Stimulated activated CD4-positive, alpha-beta T cell treated with anti-CD3 and anti-CD28 coated beads, TNF-alpha, amount 100 ng/mL, for 4 hours (primary cell): ENCODE data around the gene ACP6.
A peak's percentile ranks its signal among the peaks of the same experiment; 100 is the strongest.

Source experiments
- DNase-seq, 3 experiments: peaks; one replicate each; pipeline ENCODE4 v3.0.0-alpha.2; 2020; ENCODE audit warnings: low read depth in 3 of 3

Gene ACP6

DNA sequence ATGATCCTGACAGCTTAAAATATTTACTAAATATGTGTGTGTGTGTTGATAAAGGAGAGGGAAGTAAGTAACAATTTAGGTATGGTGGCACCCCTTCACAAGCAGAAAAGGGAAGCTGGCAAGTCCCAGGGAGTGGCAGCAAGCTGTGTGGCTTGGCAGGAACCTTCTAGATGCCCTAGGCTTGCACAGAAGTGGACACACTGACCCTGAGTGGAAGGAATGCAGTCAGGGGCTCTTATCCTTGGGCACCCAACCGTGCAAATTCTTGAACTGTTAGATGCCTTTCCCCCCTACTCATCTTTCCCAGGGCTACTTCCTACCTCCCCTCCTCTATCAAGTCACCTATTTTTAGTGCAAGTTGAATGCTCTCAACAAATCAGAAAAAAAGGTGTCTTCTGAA is 18.9 kb downstream of the ACP6 start:
- DNase-seq, result no peak

DNA sequence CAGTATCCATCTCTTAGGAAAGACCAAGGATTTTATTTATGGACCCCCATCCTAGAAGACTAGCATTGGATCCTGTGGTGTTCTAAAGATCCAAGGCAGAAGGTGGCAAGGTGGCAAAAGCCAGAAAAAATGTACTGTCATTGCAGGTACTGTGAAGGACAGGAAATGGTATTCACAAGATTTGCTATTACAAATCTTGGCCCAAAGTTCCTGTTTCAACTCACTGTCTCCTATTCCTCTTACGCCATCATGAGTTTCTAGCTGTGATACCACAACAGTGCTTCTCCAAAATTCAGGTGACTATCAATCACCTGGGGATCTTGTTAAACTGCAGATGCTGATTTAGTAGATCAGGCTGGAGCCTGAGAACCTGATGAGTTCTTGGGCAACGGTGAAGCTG is 21.4 kb downstream of the ACP6 start:
- no peak for DNase-seq

DNA sequence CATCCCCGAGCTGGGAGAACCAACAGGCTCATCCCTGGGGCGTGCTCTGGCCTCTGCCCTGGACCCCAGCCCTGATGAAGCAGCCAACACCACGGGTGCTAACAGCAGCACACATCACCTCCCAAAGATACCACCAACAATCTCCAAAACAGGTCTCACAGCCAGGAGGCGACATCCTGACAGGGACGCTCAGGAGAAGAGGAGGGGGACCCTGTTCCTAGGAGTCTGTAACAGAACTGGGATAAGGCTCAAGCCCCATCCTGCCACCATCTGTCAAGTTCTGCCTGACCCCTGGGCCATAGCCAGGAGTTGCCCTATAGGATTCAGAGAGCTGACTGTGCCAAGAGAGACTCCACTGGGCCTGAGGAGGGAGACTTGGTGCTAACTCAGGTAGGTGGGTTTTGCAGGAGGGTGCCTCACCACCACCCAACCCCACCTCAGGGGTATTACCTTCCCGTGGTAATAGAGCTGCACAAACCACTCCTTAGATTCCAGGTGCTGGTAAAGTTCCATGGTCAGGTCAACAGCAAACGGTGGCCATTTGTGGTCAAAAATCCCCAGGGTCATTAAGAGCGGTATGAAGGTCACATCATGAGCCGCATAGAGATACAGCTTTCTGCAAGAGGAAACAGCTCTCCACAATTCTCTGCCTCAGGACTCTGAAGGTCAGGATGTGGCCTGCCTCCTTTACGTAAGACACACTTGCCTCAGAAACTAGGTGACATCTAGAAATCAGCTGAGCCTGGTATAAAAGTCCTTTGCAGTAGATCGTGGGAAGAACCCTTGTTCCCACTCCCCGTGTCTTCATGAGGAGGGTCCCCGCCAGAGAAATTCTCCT is 22.3 kb downstream of the ACP6 start:
- DNase-seq, result no peak

DNA sequence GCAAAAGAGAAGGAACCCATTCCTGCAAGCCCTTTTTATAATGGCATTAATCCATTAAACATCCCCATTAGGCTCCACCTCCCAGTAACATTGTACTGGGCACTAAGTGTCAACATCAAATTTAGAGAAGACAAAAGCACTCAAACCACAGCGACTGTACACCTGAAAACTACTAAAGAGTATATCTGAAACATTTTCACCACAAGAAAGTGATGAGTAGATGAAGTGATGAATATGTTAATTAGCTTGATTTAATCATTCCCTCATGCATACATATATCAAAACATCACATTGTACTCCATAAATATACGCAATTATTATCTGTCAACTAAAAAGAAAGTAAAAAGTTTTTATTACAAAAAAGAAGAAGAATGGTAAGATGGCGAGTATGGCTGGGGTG is 26.4 kb downstream of the ACP6 start:
- DNase-seq, result no peak

DNA sequence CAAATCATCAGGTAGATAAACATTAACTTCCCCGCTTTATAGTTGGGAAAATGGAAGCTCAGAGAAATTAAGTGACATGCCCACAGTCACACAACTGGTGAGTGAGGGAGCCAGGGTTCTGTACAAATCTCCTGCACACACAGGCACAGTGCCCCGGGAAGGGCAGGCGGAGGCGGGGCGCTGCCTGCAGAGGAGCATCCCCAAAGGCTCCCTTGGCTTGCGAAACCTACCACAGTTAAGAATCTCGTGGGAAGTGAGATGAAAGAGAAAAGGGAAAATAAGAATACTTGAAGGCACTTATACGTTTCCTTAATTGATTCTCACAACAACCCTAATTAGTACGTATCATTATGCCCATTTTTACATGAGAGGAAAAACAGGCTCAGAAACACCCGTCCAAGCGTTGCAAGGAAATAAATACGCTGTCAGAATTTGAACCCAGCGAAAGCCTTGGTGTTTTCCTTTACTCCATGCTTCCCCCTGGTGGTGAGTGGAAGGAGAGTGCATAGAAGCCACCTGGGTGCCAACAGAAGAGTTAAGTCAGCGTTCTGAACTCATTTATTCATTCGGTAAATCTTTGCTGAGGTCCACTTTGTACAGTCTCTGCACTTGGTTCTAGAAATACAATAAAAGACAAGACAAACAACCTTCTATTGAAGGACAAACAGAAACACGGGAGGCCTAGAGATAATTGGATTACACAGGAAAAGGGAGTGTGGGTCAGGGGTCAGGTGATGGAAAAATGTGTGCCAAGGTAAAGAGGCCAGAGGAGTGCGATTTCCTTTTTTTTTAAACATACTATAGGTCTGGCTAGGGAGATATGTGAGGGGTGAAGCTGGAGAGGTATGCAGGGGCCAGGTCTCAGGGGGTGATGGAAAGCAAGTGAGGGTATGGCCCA is 28.4 kb downstream of the ACP6 start:
- peak in 1 of 3 experiments; percentile 41 for DNase-seq

DNA sequence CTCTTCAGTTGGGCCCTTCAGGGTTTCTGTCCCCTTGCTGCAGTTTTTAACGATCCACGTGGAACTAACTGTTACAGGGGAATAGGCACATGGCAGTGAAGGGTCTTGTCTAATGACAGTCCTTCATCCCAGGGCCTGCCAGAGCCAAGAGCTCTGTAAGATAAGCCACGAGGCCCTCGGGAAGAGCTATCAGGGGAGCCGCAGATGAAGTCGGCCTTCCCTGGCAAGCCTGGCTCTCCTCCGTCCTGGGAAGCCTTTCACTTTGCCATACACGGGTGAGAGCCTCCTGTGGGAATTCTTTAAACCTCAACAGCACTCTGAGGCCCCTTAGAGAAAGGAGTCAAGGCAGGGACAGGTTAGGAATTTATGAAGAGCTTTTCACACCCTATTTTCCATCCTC is 29.0 kb downstream of the ACP6 start:
- no peak for DNase-seq

DNA sequence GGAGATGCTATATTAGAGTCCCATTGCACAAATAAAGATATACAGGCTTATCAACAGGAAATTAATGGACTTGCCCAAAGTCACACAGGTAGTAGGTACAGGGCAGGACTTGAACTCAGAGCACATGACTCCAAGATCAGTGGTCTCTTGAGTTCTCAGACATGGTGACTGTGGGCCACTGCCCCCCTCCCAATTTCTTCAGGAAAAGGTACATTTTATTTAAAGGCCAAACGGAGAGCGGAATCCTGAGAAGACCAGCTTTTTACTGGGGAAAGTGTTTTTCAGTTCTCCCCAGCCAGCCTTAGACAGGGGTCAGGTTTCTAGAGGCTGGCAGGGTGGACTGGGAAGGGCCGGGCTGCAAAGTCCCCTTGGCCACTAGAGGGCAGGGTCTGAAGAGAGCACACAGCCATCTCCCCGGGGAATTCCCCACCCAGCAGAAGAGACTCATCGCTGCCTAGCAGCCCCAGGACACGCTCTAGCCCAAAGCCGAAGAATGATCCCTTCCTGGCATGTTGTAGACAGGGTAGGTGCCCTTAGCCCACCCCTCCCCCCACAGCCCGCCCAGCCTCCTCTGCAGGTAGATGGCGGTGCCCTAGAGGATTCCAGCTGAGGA is 29.7 kb downstream of the ACP6 start:
- DNase-seq, result peak; percentile 50 to 67 (median 60)

DNA sequence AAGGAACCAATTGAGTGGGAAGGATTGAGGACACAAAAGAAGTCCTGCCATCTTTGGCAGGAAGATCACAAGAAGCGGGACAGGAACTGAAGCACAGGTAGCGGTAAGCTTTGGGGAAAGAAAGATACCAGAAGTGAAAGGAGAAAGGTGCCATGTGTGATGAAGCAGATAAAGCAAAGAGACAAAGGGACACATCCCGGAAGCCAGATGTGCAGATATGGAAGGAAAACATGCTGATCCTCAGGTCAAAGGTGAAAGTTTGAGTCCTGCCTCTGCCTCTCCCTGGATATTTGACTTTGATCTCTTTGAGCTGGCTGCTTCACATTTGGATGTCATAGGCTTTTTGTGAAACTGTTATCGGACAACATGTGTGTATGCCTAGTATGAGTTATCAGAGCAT is 34.0 kb downstream of the ACP6 start:
- no peak for DNase-seq

DNA sequence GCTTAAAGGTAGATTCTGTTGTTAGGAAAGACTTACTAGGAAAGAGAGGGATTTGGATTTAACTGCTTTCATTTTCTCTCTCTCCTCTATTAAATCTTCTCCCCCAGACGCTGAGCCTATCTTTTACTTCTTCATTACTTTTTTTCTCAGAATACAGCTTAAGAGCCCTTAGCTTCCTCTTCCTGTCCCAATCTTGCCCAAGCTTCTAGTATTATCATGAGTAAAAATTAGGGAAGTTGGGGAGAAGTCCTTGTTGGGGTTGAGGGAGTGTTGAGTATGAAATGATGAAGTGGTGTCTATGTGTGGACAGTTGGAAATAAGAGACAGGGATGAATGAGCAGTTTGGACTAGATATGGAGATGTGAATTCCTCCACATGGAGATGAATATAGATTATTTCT is 35.0 kb downstream of the ACP6 start:
- DNase-seq, result no peak

DNA sequence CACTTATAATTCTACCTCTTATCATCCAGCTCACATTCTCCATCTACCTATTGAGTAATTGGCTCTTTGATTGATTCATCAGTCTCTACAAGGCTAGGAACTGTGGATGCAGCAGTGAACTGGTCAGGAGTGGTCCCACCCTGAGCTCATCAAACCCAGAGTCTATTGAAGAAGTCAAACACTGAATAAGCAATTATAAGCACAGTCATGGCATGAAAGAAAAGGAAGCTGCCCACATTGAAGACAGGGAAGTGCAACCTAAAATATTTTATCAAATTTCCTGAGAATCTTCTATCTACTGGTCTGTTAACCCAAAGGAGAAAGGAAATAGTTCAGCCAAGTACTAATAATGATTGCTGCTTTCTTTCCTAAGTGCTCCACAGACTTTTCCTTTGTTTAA is 35.7 kb downstream of the ACP6 start:
- DNase-seq, result no peak

DNA sequence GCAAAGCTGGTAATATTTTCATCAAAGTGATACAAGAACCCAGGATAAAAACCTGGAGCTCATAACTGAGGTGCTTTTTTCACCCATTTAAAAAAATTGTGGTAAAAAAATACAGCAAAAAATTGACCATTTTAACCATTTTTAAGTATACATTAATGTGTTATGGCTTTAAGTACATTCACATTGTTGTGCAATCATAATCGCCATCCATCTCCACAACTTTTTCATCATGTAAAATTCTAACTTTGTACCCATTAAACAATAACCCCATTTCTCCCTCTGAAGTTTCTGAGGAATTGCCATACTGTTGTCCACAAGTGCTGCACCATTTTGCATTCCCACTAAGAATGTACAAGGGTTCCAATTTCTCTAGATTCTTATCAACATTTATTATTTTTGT is 36.6 kb downstream of the ACP6 start:
- DNase-seq, result no peak

DNA sequence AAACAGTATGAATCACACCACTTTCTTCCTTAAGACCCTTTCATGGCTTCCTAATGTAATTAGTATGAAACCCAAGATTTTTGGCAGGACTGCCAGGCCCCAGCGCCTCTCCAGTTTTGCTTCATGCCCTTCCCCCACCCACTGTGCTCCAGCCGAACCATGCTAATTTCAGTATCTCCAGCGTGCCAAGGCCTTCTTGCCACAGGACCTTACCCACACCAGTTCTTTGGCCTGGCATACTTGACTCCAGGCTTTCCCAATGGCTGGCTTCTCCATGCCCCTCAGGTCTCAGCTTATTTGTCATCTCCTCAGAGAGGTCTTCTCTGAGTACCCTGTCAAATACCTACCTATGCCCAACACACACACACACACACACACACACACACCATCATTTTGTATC is 38.5 kb downstream of the ACP6 start:
- DNase-seq, result no peak

DNA sequence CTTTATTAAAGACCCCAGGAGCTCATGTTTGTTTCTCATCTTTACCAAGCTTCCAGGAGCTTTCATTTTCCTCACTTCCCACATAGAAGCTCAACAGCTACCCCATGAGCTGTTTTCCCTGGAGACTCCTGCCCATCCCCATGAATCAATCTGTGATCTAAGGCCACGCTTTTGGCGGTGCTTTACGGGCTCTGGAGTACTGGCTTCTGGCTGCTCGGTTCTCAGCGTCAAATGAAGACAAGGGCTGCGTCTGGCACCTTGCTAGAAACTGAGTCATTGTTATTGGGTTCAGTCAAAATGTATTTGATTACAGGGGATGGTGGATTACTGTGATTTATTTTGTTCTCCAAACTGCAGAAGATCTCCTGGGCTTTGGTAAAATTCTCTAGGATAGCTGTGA is 39.9 kb downstream of the ACP6 start:
- no peak for DNase-seq

DNA sequence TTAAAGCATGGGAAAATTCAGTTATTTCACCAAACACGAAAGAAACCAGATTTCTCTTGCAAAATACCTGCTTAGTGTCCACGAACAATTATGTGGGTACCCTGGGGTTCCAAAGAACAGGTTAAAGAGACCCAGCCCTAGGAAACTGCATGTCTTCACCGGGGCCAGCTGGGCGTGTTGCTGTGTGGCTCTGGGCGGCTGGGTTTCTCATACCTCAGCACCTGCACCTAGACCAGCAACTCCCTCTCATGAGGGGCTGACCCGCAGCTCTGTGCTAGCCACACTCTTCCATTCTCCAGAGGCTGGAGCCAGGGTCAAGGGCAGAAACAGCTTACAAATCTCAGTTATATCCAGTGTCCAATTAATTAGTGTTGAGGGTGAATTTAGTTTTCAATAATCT is 40.3 kb downstream of the ACP6 start:
- no peak for DNase-seq

DNA sequence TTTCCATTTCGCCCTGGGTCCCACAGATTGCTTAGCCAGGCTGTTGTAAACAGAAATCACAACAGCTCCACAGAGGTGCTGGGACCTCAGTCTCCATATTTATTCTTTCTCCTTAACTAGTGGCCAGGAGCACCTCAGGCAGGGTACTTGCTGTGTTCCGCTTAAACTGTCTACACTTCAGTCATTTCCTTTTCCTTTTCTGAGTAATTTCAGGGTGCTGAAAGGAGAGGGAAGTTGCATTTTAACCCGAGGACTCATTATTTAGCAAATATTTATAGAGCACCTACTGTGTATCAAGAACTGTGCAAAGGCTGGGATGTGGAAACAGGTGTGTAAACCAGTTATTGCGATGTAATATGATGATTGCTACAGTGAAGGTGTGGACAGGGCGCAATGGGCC is 41.9 kb downstream of the ACP6 start:
- no peak for DNase-seq

DNA sequence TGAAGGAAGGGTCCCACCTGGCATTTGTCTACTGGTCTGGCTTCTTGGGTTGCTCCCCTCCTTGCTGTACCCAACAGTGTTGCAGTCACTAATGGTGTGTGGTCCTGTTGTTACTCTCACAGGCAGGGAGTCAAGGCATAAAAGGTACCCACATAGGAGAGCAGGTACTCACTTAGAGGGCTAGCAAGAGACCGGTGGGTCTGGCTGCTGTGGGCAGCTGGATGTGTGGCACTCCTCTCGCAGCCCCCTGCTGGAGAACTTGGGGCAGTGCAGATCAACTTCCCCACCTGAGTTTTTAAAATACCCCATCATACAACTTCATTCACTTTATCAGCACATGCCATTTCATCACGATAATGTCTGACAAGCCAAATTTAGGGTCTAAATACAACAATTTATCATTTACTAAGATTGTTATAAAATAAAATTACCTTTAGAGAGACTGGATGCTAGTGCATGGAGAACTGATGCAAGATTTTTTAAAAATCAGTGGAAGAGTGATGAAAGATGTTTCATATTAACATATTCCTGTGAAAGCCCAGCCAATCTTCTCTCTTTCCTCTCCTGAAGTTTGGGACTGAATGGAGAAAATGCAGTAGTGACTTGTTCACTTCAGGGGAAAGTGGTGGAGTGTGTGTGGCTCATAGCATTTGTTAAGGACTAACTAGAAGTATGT is 42.8 kb downstream of the ACP6 start:
- DNase-seq, result peak in 1 of 3 experiments; percentile 43

DNA sequence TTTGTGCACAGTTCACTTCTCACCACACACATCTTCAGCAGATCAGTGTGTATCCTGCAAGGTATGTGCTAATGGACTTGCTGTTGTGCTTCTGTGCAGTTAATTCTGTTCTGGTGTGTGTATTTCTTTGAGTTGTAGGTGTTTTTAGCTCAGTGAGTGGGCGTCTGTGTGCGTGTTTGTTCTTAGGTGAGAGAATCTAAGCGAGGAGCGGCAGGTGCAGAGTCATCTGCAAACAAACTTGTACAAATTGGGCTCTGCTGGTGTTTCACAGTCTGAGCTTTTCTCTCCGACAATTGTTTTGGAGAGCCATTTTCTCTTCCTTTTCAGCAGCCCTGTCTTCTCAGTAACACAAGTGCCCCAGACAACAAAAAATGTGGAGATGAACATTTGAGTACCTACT is 43.6 kb downstream of the ACP6 start:
- no peak for DNase-seq

DNA sequence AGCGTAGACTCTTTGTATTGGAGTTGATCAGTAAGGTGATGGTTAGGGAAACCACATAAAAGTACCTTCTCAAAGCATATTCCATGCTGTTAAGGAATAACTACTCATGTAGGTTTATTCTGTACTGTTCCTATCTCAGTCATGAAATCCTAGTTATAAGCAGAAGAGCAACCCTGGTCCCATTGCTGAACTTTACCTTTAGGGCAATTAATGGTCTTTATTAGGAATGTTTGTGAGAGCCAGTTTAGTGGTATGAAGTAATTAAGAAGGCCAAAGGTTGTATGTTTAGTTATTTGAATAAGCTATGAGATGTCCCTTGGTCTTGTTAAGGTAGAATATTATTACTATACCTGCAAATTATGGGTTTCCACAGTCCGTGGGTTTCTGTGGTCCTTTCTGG is 44.0 kb downstream of the ACP6 start:
- DNase-seq, result no peak

DNA sequence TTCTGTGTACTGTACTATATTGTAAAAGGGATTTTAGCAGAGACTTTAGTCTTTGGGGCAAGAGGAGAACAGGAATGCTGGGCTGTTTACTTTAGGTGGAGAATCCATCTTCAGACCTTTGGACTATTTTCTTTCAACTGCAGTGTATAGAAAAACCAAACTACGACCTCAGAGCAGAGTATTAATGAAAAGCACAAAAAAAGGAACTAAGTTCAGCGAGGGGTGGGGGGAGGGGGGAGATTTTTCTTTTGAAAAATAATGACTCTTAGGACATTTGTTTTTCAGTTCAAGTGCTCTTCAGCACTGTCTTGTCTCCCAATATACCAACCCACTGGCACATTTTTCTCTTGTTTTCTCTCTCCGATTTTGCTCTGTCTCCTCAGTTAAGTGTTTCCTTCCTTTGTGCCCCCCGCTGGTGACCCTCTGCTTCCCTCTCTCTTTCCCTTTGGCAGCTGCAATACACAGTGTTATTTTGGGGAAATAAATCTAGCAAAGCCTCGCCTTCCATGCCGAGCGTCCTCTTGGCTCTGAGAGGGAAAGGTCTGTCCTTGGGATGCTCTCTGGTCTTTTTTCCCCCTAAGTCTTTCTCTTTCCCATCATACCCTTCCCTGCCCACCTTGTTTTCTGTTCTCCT is 44.8 kb downstream of the ACP6 start:
- no peak for DNase-seq

DNA sequence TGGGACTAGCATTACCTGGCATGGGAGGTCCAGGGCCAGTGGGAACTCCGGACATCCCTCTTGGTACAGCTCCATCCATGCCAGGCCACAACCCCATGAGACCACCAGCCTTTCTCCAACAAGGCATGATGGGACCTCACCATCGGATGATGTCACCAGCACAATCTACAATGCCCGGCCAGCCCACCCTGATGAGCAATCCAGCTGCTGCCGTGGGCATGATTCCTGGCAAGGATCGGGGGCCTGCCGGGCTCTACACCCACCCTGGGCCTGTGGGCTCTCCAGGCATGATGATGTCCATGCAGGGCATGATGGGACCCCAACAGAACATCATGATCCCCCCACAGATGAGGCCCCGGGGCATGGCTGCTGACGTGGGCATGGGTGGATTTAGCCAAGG is 45.8 kb downstream of the ACP6 start:
- no peak for DNase-seq

DNA sequence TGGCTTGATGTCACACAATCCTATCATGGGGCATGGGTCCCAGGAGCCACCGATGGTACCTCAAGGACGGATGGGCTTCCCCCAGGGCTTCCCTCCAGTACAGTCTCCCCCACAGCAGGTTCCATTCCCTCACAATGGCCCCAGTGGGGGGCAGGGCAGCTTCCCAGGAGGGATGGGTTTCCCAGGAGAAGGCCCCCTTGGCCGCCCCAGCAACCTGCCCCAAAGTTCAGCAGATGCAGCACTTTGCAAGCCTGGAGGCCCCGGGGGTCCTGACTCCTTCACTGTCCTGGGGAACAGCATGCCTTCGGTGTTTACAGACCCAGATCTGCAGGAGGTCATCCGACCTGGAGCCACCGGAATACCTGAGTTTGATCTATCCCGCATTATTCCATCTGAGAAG is 46.3 kb downstream of the ACP6 start:
- no peak for DNase-seq

DNA sequence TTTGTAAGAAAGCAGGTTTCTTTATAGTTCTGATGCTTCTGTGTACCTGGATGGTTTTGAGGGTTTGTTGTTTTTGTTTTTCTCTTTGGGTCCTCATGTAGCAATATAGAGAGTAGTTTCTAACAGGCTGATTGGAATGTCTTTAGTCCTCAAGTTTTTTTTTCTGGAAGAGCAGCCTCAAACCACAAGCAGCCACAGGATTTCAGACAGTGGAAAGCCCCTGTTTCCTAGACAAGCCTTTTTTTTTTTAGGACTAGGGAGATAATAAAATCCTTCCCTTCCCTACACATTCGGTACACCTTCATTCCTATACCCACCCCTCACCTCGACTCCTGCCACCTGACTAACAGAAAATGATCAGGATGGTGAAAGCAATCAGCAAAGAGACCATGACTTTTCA is 47.6 kb downstream of the ACP6 start:
- DNase-seq, result no peak
